KBM-7 (cell line): Measurements from ENCODE around the gene ZNF621.
A peak's percentile ranks its signal among the peaks of the same experiment; 100 is the strongest.

Experiments used
- DNase-seq: peaks from one replicate; pipeline ENCODE4 v3.0.0-alpha.2; 2015
- in situ Hi-C: fragments of 300-500 bp; cut with MboI; formaldehyde crosslinking; loops from 2 replicates; pipeline ENCODE4 v1.14.3; 2020; ENCODE audit warnings: low sequenced_read_pairs, low pct_unique_long_range_greater_than_20kb, mixed read lengths

Gene ZNF621

DNA sequence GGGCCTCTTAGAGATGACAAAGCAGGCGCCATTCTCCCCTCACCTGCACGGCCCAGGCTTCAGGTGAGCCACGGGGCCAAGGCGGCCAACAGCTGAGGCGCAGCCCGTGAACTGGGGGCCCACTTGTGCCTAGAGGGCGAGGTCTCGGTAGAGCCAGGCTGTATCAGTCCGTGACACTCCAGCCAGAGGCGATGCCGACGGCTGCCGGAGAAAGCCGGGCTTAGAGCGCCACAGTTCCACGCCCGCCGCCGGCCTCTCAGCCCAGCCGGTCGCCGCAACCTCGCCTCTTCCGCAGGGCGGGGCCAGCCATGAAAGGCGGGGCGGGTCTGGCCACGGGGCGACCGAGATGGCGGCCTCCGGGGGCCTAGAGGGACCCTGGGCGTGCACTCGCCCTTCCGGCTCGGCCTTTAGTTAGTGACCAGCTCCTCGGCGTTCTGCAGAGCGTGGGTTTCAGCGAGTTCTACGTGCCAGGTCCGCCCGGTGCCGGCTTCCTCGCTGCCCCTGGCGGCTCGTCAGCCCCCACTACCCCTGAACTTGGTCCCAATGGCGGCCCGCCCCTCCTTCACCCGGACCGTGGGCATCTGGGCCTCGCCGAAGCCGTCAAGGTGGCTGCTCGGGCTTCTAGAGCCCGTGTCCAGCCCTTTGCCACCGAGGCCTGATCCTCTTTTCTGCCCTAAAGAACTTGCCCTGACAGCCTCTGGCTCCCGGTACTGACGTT lies at the start of gene ZNF621:
Gene ZNF621 (plus strand): TSS at position 393 of the 718 bp plus-strand sequence. CDS start 881 bp downstream, outside the sequence.
- DNase-seq: peak; percentile 87
- in situ Hi-C loops: no loop called here

DNA sequence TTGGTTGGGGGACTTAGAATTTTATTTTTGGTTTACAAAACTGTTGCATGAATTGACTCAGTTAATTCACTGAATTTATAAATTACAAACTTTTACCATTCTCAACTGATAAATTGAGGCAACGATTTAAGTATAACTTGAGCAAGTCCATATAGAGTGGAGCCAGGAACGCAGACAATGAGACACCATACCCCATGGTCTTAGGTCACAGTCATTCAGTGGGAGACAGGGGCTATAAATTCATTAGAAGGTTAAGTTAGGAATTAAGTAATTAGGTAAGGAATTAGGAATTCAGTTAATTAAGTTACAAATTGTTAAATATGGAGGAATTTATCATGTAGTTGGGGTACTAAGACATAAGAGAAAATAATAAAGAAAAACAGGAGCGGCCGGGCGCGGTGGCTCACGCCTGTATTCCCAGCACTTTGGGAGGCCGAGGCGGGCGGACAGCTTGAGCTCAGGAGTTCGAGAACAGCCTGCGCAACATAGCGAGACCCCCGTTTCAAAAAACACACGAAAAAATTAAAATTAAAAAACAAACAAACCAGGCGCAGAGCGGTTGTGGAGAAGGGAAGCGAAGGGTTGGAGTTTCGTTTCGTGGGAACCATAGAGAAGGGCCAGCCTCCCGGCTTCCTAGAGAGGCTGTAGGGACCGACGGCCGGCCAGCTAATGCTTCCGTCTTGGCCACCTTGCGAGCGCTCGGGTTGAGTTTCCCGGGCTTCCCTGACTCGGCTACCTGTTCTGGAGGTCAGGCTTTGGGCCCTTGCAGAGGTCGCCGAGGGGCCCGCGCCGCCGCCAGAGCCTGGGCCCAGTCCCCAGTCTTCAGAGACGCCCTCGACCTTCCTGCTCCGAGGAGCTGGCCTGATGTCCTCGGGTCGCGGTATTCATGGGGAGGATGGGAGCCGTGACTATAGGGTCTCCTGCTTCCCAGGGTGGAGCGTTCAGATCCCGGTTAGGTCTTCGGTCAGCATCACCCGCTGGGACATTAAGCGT lies 48.0 kb upstream of the ZNF621 start, which contains the start of gene ZNF619:
Gene ZNF619 (plus strand): TSS at position 645 of the 993 bp plus-strand sequence. CDS start 858 bp downstream, outside the sequence.
- DNase-seq: peak; percentile 78
- in situ Hi-C loops: no loop called here

DNA sequence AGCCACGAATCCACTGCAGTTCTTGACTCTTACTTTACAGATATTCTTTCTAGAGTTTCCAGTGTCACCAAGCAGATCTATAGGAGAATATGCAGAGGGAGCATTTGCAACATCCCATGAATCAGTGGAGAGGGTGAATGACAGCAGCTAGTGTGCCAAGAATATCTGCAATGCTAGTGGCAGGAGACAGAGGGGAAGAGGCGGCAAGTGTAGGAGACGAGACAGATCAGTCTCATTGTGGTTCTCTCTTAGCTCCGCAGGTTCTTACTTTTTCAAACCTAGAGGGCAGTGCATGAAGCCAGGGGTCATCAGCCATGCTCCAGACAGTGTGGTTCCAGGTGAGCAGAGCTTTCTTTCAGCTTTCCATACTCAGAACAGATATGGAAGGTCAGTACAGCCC lies 47.1 kb upstream of the ZNF621 start:
- no peak for DNase-seq
- in situ Hi-C loops: no loop called here

DNA sequence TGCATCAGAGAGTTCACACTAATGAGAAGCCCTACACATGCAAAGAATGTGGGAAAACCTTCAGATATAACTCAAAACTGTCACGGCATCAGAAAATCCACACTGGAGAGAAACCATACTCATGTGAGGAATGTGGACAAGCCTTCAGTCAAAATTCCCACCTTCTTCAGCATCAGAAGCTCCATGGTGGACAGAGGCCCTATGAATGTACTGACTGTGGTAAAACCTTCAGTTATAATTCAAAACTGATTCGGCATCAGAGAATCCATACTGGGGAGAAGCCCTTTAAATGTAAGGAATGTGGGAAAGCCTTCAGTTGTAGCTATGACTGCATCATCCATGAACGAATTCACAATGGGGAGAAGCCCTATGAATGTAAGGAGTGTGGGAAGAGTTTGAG lies 37.6 kb upstream of the ZNF621 start:
- DNase-seq: no peak
- in situ Hi-C loops: no loop called here

DNA sequence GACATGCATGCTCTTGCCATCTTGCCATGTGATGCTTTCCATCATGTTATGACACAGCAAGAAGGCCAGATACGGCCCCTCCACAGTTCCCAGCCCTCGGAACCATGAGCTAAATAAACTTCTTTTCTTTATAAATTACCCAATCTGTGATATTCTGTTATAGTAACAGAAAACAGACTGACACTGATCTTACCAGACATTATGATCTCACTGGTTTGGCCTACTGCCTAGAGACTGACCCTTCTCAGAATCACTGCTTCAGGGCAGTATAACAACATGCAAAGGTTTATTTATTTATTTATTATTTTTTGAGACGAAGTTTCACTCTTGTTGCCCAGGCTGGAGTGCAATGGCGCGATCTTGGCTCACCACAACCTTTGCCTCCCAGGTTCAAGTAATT lies 33.8 kb upstream of the ZNF621 start:
- no peak for DNase-seq
- in situ Hi-C loops: no loop called here

DNA sequence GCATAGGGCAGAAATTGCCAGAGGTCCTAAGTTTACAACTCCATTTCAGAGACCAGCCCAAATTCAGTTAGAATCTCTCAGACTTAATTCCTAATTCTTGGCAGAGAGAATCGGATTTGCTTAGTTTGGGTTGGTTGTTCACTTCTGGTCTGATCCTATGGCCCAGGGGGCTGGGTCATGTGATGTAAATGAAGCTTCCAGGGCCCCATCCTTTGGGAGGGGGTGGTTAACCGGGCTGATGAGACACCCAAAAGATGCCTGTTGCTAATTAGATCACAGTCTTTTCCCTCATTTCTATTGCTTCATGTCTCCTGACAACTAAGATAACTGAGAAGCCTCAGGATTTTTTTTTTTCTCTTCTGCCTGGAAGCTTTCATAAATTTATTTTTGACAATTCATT lies 30.1 kb upstream of the ZNF621 start:
- DNase-seq: no peak
- in situ Hi-C loops: no loop called here

DNA sequence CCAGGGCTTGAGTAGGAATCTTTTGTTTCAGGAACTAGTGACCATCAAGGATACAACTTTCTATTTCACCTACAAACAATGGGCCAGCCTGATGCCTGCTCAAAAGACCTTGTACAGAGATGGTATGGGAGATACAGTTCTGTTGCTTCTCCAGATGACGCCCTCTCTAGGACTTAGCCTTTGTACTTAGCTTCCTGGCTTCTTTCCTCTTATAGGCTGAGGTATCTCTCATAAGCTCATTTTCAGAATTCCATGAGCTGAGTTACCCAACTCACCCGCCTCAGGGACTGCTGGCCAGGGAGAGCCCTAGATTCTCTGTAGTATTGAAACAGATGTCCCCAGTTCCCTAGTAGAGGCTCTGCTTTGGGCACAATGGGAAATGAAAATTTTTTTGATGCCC lies 27.5 kb upstream of the ZNF621 start:
- DNase-seq: no peak
- in situ Hi-C loops: no loop called here

DNA sequence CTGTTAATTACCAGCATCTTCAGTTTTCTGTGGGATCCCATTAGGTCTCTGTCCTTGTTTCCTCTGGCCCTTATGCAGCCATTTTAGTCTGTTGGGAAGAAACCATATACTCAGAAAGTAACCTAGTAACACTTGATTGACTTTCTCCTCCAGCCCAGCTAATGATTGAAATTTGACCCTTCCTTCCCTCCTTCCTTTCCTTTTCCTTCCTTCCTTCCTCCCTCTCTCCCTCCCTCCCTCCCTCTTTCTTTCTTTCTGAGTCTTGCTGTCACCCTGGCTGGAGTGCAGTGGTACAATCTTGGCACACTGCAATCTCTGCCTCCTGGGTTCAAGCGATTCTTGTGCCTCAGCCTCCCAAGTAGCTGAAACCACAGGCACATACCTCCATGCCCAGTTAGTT lies 24.8 kb upstream of the ZNF621 start:
- in situ Hi-C loops: no loop called here
- DNase-seq: no peak

DNA sequence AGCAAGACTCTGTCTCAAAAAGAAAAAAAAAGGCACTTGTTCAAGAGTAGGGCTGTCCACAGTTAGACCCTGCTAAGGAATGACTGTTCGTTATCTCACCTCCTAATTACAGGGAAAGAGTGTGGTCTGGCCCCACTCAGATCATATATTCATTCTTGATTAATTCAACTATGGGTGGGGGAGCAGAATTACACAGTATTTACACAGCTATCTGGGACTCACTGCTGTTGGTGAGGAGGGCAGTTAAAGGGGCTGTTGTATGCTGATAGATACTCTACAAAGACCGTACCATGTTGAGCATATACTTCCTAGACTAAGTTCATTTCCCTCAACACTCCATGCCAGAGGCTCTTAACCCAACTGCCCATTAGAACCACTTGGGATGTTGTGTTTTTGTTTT lies 22.7 kb upstream of the ZNF621 start:
- in situ Hi-C loops: no loop called here
- no peak for DNase-seq

DNA sequence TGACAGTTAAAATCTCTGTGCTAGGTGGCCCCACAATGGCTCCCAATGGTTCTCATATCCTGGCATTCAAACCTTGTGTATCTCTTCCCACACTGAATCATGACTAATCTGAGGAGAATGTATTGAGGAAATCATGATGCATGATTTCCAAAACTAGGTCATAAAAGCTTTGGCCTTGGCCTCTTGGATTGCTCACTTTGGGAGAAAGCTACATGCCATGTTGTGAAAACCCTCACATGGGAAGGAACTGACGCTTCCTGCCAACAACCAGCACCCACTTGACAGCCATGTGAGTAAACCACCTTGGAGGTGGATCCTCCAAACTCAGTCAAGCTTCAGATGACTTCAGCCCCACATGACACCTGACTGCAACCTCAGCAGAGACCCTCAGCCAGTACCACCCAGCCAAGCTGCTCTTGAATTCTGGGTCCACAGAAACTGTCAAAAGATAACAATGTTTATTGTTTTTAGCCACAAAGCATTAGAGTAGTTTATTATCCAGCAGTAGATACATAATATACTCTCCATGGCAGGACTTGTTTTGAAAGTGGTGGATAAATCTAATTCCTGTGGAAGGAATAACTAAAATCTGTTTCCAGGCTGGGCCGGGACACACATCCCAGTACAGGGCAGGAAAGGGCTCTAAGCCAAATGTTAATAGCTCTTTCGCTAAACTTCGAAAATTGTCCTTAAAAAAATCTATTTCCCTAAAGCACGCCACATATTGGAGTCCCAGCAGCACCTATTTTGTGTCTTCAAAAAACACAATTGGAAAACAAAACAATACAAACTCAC lies 19.9 kb upstream of the ZNF621 start:
- DNase-seq: no peak
- in situ Hi-C loops: no loop called here

DNA sequence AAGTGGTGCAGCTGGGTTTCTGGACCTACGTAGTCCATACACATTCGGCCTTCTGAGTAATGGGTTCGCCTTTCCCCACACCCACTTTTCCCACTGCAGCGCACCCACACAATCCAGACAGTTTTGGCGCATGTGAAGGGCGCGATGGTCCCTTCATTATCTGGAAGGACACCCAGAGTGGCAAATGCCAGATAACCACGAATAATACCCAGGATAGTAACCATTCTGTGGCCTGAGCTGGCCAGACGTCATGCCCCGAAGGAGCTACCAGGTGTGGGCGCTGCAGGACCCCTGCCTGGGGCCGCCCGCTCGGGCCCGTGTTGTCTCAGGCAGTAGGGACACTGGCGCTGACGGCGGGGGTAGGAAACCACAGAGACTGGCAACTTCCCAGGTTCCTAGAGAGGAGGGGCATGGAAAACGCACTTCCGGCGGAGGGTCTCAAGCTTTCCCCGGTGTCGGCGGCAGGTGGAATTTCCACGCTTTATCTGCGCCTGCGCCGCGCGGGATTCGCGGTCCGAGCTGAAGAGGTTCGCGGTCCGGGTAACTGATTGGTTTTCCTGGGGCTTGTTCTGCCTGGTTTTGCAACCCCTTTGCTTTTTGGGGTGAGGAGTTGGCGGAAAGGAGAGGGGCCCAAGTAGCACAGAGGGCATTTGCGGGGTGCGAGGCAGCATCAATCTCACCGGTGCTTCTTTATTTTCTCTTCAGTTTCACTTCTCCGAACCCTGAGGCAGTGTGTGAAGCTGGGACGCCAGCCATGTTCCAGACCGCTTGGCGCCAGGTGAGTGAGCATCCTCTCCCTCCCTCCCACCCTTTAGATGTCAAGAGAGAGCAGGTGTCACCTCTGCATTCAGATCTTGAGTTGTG lies 18.9 kb upstream of the ZNF621 start, which contains the start of gene ZNF620:
Gene ZNF620 (plus strand): TSS at position 441 of the 864 bp plus-strand sequence. CDS start 314 bp downstream, at position 755.
- in situ Hi-C loops: no loop called here
- peak; percentile 91 for DNase-seq

DNA sequence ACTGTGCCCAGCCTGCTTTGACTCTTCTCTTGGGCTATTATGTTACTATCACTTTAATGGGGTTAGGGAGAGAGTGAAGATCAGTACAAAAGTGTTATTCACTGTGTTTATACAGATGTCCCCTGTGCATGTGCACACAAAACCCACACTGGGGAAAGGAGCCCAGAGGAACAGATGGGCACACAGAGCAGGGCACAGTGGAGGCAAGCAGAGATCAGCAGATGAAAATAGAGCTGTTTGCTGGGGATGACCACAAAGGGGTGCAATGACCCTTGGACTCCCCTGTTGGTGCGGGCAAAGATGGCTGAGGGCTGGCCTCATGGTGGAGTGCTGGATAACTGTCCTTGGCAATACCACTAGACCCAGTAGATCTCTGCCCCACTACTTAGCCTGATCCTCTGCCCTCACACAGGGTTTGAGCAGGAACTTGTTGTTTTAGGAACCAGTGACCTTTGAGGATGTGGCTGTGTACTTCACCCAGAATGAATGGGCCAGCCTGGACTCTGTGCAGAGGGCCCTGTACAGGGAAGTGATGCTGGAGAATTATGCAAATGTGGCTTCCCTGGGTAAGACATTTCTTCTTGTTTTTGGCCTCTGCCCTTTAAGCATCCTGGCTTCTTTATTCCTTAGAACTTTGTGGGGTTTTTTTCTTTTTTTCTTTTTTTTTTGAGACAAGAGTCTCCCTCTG lies 13.6 kb upstream of the ZNF621 start:
- in situ Hi-C loops: no loop called here
- no peak for DNase-seq

DNA sequence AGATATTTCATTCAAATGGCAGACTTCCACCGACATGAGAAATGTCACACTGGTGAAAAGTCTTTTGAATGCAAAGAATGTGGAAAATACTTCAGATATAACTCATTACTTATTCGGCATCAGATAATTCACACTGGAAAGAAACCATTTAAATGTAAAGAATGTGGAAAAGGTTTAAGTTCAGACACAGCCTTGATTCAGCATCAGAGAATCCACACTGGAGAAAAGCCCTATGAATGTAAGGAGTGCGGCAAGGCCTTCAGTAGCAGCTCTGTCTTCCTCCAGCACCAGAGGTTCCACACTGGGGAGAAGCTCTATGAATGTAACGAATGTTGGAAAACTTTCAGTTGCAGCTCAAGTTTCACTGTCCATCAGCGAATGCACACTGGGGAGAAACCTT lies 8.6 kb upstream of the ZNF621 start:
- in situ Hi-C loops: no loop called here
- no peak for DNase-seq

DNA sequence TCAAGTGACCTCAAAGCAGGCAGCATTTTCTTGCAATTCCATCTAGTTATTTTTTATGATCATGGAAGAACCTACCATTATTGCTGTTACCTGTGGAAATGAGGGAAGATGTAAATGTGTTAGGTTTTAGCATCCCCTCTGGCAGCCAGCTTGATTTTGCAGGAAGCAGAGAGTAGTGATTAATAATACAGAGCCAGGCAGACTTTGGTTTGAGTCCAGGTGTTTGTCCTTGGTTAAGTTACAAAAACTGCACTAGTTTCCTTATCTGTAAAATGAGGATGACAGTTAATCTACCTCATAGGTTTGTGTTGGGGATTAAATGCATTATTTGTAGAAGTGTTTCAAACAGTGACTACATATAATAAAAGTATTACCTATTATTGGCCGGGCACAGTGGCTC lies 6.7 kb upstream of the ZNF621 start:
- no peak for DNase-seq
- in situ Hi-C loops: no loop called here

DNA sequence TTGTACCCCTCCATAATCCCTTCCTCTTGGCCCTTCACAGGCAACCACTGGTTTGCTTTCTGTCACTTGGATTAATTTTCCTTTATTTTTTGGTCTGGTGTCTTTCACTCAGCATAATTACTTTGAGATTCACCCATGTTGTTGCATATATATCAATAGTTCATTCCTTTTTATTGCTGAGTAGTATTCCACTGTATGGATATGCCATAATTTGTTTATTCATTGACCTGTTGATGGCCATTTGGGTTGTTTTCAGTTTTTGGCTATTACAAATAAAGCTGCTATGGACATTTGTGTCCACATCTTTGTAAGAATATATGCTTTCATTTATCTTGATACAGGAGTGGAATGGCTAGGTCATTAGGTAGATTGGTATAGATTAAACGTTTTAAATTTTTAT lies 5.9 kb upstream of the ZNF621 start:
- in situ Hi-C loops: no loop called here
- DNase-seq: no peak

DNA sequence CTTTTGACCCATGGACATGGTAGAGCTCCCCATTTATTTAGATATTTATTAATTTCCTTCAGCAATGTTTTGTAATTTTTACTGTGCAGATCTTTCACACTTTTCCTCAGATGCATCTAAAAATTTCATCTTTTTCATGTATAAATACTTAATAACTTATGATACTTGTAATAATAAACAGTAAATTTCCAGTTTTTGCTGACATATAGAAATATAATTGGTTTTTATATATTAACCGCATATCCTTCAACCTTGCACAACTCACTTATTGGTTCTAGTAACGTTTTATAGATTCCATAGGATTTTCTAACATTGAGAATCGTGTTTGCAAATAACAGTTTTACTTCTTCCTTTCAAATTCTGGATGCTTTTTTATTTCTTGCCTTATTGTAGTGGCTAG lies 3.5 kb upstream of the ZNF621 start:
- in situ Hi-C loops: no loop called here
- DNase-seq: no peak

DNA sequence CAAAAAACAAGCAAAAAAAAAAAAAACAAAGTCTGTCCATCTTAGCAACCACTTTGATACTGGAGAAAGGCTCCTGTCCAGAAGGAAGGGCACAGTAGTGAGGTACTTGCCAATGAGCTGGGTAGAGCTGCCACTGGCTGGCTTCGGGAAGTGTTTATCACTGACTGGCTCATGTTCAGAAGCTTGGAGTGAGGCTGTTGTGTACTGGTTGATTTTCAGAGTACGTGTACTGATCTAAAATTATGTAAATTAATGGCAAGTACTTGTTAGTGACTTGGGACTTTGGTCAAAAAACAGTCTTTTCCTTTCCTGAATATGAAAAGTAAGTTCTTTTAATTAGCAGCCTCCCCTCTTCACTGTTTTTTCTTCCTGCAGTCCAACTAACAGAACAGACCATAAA lies 979 bp upstream of the ZNF621 start:
- in situ Hi-C loops: no loop called here
- DNase-seq: no peak

DNA sequence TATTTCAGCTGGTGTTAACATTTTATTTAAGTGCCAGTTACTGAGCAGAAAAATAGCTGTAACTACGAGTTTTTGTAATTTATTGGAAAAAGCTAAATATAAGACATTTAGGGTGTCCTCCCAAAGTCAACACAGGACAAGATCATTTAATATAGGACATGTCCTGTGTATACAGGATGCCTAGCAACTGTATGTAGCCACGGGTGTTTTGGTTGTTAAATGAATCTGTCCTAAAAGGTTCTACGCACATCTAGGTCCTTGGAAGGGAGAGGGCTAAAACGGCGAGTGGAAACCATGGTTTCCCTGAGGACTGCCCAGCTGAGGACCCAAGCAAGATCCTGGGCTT lies 565 bp upstream of the ZNF621 start:
- no peak for DNase-seq
- in situ Hi-C loops: no loop called here
